ENCODE results near the gene NASP.

Gene NASP

DNA sequence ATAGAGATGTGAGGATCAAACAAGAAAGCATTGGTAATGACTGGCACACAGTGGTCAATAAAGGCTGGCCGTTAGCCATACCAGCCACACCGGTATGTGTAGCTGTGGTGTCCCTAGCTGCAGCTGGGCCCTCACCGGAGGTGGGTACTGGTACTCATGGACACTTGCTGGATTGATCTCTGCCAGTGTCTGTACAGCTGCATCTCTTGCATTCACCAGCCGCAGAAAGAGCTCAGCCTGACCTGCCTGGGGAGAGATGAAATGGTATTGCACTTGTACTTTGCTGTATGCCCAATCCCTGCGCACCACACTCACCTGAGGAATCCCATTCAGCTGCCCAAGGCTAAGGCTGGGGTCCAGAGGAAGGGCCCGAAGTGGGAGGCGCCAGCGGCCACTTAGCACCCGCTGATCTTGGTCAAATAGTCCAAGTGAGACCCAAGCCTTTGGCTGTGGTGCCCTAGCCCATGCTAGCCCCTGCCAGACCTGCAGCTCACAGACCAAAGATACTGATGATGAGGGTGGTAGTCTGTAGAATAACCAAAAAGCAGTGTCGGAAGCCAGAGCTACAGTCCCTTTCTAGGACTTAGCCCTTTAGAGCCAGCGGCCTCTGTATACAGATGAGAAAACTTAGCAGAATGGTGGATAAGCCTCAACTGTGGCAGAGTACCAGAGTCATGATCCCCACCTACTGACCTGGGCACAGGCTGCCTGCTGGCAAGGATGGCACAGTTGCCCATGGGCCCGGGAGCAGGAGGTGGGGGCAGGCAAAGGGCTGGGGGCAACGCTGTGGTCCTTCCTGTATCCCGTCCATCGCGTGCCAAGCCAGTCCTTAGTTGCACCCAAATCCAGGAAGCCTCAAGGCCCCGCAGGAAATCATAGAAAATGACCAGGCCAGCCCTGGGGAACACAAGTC, 37.0 kb downstream of the NASP start:
- DNase-seq, result no peak

DNA sequence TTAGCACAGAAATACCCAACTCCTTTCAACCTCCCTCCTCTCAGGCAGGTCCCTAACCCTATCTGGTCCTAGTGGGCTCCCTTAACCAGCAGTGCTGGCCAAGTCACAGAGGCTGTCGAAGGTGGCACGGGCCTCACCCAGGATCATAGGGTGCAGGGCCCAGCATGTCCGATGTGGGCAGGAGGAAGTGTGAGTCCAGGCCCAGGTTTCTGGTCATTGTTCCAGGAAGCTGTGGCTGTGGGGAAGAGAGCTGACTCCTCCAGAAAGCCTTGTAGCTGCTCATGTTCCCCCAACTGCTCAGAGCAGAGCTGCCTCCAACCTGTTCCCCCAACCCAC, 37.6 kb downstream of the NASP start:
- no peak for DNase-seq

DNA sequence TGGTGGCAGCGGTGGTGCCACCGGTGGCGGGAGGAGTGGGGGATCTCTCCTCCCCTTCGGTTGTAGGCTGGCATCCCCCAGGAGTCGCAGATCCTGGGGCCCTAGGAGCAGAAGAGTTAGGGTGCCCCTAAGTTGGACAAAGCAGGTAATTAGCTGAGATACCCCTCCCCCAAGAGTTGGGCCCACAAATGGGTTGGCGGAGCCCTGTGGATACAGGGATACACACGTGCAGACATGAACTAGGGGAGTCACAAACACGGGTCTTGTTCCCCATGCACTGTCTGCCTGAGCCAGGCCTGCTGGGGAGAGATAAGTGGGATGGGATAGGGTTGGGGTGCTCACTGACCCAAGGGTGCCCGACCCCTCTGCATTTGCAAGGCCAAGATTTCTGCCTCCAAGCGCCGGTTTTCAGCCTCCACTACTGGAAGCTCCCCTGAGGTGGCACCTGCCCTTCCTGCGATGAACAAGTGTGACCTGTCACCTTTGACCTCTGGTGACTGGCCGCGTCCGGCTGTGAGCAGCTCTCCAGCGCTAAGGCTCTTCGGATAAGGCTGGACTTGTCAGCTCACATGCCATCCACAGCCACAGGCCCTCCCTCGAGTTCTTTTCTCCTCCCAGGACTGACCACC, 38.2 kb downstream of the NASP start:
- no peak for DNase-seq

DNA sequence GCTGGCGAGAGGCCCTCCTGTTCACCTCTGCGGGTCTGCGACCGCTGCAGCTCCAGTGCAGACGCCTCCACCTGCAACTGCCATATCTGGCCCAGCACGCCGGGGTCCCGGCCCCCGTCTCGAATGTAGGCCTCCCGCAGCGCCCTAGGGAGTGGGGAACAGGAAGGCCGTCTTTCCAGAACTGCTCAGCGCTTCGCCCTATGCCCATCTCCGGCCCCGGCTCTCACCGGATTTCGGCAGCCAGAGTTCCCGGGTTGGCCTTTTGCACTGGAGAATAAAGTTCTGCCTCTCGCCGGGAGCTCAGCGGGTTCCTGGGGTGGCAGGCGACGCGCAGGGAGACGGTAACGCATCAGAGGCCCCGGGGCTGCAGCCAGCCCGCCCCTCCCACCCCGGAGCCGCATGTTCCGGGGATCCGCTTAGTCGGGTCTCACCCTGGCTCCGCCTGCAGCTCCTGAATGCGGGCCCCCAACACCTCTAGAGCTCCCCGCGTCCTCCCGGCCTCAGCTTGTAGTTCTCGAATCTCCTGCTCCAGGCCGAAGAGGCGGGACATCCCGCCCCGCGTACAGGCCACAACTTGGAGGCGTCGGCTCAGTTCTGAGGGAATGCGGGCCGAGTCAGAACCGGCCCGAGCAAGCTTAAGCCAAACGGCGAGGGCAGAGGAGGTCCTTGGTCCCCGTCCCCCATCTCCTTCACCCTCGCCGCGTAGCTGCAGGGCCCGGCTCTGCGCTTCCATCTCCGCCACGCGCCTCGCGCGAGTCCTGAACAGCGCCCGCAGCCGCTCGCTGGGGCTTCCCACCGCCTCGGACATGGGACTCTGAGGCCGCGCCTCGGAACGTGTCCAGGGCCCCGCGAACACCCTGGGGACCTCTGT, 38.9 kb downstream of the NASP start:
- DNase-seq, result no peak

DNA sequence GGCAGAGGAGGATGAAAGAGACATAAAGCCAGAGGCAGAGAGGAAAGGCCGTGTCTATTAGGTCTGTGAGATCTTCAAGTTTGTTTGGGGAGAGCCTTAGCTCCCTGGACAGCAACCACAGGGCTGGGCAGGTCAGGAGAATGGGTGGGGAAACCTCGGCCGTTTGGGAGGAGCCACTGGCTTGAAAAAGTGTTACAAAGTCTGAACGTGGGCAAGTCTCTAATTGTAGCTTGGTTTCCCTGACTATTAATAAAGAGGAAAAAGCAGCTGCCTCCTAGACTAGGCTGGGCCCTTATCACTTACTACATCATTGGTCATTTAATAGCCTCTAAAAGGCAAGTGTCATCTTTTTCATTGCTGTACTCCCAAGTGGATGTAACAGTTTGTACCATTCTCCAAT, 40.1 kb downstream of the NASP start, which contains the start of gene CCDC17:
TSS of gene CCDC17 (minus strand) at position 83 of the 400 bp plus-strand sequence. CDS start 145 bp downstream, outside the sequence.
- no peak for DNase-seq

DNA sequence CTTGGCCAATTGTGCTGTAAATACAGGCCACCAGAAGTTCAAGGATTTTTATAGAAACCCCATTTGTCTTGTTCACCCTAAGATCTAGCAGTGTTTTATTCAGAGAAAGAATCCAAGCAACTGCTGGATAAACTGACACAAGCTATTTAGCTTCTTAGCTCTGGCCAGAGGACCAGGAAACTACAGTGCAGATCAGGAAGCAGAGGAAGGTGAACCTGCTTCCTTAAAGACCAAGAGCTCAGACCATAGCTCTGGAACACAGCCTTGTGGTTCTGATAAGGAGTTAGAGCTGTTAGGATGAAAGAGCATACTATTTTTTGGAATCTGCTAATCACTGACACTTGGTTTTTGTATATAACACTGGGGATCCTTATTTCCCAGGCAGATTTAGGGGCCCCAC, 45.2 kb downstream of the NASP start:
- no peak for DNase-seq

DNA sequence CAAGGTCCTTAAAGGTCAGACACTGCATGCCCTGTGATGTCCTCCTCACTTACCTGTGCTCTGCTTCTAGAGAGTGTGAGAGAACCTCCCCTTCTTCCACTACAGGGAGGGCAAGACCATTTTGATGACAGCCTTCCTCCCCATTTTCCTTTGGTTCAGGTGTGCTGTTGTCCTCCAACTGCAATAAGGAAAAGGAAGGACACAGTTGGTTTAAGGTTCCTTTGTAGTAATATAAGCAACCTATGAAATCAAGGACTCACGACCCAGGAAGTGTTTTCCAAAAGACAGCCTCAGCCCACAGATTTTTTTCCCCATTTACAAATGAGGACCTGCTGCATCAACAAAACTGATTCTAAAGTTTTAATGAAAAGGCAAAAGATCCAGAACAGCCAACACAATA, 46.6 kb downstream of the NASP start:
- no peak for DNase-seq

DNA sequence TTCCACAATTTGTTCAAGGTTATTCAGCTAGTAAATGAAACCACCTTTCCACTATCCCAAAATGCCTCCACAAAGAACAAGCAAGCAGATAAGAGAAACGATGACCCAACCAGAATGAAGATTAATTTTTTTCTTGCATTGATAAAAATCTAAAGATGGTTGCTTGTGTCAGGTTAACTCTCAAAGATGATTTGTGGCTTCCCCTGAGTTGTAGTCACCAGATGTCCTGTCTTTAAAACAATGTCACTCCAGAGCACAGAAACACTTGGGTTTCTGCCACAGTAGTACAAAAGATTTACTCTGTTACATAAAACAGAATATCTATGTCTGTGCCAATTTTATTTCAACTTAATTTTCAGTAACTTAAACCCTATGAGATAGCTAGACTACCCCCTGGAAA, 51.4 kb downstream of the NASP start:
- no peak for DNase-seq

DNA sequence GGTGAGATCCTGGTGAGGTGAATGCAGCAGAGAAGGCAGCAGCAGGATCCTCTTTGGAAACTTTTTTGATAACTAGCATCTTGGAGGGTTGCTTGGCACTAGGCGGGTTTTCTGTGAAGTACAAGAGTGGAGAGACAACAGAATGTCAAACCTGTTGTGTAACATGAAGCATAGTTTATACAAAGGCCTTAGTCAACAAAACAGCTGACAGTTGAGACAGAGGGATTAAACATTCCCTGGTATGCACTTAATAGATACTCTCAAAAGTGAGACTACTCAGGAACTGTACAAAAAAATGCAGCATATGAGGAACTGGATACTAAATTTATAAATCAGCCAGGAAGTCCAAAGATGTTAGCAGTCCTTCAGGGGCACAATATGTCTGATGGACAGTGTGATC, 56.5 kb downstream of the NASP start:
- DNase-seq, result no peak

DNA sequence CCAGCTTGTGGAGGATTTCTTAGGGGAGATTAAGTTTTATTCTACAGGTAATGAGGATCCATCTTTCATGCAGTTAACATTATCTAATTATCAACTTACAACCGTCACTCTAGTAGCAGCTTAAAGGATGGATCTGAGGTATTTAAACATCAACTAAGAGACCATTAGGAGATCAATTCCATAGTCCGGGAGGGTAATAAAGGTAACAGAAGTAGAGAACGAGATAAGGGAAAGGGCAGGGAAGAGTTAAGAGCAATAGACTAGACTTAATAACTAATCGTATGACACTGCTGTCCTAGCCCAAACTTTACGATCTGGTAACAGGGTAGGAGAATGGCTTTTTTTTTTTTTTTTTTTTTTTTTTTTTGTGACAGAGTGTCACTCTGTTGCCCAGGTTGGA, 59.5 kb downstream of the NASP start:
- no peak for DNase-seq

DNA sequence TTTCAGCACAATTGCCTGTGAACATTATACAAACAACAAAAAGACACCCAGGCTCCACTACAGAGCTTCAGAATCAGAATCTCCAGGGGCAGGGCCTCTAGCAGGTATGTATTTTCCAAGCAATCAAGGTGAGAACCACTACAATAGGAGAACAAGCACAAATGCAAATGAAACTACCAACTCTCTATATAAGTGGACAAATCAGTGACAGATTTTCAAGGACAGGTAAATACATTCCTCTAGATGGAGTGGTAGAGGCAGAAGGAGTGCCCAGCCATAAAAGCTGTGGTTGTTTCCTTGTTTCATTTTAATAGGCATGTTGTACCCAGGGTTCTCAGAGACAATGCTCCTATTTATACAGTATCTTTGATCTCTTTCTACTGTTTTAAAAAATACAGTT, 60.1 kb downstream of the NASP start:
- no peak for DNase-seq

DNA sequence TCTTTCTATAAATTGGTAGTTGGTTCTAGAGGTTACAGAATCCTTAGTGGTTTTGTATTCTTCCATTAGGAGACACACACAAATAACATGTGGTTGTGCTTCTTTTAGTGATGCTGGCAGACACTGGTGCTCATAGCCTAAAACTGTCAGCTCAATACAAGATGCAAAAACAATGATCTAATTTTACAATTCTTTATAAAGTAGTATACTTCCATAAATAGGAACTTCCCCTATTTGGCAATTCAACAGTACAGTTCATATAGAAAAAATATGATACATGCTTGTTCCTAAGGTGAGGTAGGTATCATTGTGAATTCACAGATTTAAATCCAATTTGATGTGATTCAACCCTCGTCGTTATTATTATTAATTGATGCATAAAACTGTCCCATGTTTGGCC, 60.8 kb downstream of the NASP start:
- no peak for DNase-seq

DNA sequence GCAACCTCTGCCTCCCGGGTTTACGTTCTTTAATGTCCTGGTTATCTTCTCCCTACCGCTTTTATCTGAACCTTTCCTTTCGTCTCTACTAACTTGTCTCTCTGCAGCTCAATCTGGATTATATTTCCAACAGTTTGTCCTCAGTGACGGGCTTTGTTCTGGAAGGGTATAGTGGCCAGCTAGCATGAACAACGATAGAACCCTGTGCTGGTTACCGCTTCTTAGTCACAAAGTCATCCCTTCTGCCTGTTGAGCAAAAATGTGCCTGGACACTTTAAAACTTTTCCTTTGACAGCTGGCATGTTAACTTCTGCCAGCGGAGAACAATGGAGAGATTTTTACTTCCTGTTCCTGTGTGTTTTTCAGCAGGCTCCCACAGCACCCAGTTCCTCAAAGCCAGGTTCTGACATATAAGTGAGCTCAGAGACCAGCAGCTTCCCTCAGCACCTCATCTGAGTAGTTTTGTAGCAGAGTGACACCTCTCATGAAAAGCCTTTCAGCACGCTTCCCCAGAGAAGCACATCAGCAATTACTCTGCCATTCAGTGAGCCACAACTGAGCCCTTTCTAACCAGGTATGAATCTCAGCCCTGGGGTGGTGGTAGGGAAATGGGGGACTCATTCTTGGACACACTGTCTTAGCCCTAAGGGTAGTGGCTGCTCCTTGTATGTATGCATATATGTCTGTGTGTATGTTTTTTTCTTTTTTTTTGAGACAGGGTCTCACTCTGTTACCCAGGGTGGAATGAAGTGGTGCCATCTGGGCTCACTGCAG, 63.6 kb downstream of the NASP start:
- DNase-seq, result no peak

DNA sequence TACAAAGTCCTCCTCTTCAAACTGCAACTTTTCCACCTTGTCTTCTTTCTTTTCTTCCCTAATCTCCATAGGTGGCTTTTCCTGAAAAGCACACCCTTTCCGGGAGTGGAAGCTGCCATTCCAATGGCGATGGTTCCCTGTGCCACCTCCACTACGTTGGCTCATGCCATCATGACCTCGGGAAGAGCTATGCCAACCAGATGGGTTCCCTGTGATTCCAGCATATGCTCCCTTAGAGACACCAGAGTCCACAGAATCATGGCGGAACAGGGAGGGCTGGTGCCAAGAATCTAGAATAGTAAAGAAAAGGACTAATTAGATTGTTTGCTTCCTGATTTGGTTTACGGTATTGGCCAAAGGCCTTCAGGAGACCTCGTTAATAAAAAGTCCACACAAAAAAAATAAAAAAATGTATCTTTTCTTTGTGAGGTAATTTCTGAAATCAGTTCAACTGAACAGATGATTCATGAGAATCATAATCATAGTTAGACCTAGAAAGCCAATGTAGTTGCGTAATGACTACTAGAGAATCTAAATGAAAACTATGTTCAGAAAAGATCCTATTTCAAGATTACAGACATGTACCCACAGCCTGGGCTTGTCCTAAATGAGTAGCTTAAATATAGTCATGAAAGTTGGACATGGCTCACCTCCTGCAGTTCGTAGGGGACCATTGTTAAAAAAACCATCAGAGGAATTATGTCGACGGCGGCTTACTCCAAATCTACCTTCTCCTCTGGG, 70.9 kb downstream of the NASP start:
- DNase-seq, result no peak

DNA sequence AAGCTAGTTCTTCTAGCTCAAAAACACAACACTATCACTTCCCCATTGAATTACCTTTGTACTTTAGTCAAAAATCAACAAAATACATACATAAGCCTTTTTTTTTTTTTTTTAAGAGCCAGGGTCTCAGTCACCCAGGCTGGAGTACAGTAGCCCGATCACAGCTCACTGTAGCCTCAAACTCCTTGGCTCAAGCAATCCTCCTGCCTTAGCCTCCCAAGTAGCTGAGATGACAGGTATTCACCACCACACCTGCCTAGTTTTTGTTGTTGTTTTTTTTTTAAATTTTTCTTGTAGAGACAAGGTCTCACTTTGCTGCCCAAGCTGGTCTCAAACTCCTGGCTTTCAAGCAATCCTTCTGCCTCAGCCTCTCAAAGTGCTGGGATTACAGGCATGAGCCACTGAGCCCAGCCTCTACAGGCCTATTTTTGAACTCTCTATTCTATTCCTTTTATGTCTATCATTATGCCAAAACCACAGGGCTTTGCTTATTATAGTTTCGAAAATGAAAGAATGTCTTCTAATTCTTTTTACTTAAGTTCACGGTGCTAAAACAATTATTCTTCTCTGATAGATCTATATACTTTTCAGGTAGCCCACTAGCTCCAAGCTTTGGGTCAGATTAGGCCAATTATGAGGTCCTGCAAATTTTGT, 72.9 kb downstream of the NASP start:
- no peak for DNase-seq

DNA sequence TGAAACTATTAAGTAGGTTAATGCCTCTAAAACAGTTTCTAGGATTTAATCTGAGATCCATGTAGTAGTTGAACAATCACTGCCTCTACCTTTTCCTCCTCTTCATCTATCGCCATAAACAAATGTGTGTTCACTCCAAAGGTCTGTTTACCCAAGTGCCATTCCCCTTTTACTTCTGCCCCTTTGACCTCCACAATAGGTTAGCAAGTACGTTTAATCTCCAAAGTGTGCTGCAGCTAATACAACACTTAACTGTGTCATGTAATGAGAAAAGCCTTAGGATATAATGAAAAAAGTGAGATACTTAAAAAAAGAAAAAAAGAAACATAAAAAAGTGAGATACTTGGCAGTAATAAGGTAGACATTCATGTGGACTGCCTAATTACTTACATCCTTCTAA, 74.3 kb downstream of the NASP start:
- DNase-seq, result no peak

DNA sequence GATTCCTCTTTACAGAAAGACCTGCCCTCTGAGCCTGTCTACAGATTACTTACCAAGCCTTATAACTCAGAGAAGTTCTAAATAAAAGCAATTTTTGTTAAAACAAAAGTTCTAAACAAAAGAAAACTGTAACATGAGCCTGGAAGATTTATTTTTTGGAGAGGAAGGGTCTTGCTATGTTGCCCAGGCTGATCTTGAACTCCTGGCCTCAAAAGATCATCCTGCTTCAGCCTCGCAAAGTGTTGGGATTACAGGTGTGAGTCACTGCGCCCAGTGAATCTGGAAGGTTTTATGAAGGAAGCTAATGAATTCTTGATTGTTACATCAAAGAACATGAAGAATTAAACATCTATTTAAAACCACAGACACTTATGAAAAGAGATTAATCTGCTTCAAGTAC, 75.4 kb downstream of the NASP start:
- DNase-seq, result no peak

DNA sequence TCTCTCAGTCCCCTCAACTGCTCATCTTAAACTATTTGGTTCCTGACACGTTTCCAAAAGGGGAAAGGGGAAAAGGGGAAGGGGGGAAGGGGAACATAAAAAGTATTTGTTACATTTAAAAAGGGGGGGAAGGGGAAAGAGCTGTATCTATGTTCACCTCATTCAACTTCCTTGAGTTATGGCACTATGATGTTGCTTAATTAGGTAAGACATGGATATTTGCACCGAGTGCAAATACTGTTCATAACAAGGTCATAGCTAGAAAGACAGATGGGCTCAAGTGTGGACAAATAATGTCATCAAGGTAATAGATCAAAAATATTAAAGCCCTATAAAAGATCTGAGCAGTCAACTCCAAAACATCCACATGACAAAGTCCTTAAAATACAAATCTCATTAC, 76.5 kb downstream of the NASP start:
- no peak for DNase-seq

DNA sequence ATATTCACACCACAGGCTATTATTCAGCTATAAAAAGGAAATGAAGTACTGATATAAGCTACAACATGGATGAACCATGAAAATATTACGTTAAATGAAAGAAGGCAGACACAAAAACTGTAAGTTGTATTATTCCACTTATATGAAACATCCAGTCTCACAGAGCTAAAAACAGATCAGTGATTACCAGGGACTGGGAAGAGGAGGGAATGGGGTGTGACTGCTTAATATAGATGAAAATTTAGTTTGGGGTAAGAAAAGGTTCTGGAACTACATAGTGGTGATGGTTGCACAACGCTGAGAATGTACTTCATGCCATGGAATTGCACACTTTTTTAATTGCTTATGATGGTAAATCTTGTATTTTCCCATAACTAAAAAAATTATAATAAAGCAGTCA, 83.0 kb downstream of the NASP start:
- DNase-seq, result no peak

DNA sequence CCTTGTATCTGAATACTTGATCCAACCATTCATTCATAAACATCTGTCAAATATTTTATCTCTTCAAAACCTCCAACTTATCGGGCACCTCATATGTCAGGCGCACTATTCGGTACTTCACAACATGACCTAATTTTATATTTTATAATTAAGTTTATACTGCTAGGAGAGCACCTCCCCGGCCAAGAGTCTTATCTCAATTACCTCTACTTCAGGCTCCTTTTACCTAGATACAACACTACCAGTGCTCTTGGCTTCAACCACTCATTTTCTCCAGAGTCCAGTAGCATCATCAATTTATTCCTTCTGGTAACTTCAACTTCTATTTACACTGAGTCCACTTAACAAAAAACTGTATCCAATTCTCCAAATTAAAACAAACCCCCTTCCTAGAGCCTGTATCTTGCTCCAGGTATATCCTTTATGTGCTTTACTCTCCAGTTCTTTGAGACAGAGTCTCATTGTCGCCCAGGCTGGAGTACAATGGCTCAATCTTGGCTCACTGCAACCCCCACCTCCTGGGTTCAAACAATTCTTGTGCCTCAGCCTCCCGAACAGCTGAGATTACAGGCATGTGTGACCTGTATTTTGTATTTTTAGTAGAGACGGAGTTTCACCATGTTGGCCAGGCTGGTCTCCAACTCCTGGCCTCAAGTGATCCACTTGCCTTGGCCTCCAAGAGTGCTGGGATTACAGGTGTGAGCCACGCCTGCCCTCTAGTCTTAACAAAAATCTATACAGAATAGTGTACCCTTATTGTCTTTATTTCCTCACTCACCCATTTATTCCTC, 83.7 kb downstream of the NASP start:
- DNase-seq, result no peak

All from DMS 273 treated with DMSO at 0.1 percent for 48 hours (cell line).